Measurements from ENCODE around the gene LRRTM4.

- TF ChIP-seq CTCF (IDR thresholded peaks at IDR 0.05) (no peak), POLR2A (IDR thresholded peaks at IDR 0.05) (no peak)
These were observed 541.9 kb downstream of the LRRTM4 start for GRCh38 chr2:76980067-76980787.
